Mesenchymal stem cell (in vitro differentiated cells and primary cell): ENCODE data around the gene SIPA1L3.

Source experiments
- DNase-seq: peaks from one replicate; pipeline ENCODE4 v3.0.0-alpha.2; 2013
- H2AFZ ChIP-seq: one replicate; pipeline ENCODE4 v1.6.1; 2013; ENCODE audit warnings: low read depth, mild to moderate bottlenecking, control low read depth, inconsistent platforms, low read length, moderate library complexity
- H2AK5ac ChIP-seq: 2 replicates; pipeline ENCODE4 v1.6.1; 2013; ENCODE audit warnings: low read length, moderate library complexity, mild to moderate bottlenecking, inconsistent platforms; ENCODE audit not compliant: severe bottlenecking
- H2BK120ac ChIP-seq: one replicate; pipeline ENCODE4 v1.6.1; 2013; ENCODE audit warnings: low read depth, mild to moderate bottlenecking, inconsistent platforms, low read length, moderate library complexity
- H2BK12ac ChIP-seq, 2 experiments: one replicate each; pipeline ENCODE4 v1.6.1; 2013; ENCODE audit warnings: inconsistent platforms in 2 of 2, low read length in 2 of 2, mild to moderate bottlenecking in 2 of 2, moderate library complexity in 2 of 2, control low read depth in 1 of 2
- H2BK15ac ChIP-seq: one replicate; pipeline ENCODE4 v1.6.1; 2013; ENCODE audit warnings: mild to moderate bottlenecking, low read depth, inconsistent platforms; ENCODE audit not compliant: poor library complexity, severe bottlenecking
- H2BK5ac ChIP-seq: 2 replicates; pipeline ENCODE4 v1.6.1; 2013; ENCODE audit warnings: low read depth, mild to moderate bottlenecking, low read length, control low read depth, inconsistent platforms; ENCODE audit not compliant: poor library complexity, severe bottlenecking
- H3K14ac ChIP-seq, 2 experiments: one replicate each; pipeline ENCODE4 v1.6.1; 2013; ENCODE audit warnings: inconsistent platforms in 2 of 2, low read length in 2 of 2, control low read depth in 1 of 2, mild to moderate bottlenecking in 1 of 2, moderate library complexity in 1 of 2
- H3K18ac ChIP-seq, 2 experiments: one replicate each; pipeline ENCODE4 v1.6.1; 2013; ENCODE audit warnings: inconsistent platforms in 2 of 2, low read length in 2 of 2, control low read depth in 1 of 2, low read depth in 1 of 2, mild to moderate bottlenecking in 1 of 2
- H3K23ac ChIP-seq, 2 experiments: one replicate each; pipeline ENCODE4 v1.6.1; 2013; ENCODE audit warnings: inconsistent platforms in 2 of 2, low read length in 2 of 2, mild to moderate bottlenecking in 2 of 2, moderate library complexity in 2 of 2, control low read depth in 1 of 2
- H3K27ac ChIP-seq: 2 replicates; pipeline ENCODE4 v1.5.1; 2013; ENCODE audit warnings: mild to moderate bottlenecking, moderate library complexity, low read length, control low read depth, inconsistent platforms; ENCODE audit not compliant: poor library complexity, severe bottlenecking
- H3K27me3 ChIP-seq, 2 experiments: 2 replicates each; pipeline versions ENCODE4 v1.6.1 to v1.7.0; 2013; ENCODE audit warnings: low read length in 2 of 2, mild to moderate bottlenecking in 2 of 2, moderate library complexity in 2 of 2, control low read depth in 1 of 2, inconsistent platforms in 1 of 2; ENCODE audit not compliant: control insufficient read depth in 1 of 2, insufficient read depth in 1 of 2
- H3K36me3 ChIP-seq, 2 experiments: 2 replicates each; pipeline versions ENCODE4 v1.6.1 to v1.7.0; 2013; ENCODE audit warnings: low read length in 2 of 2, control low read depth in 1 of 2, inconsistent platforms in 1 of 2, low read depth in 1 of 2, mild to moderate bottlenecking in 1 of 2; ENCODE audit not compliant: insufficient read depth in 2 of 2, control insufficient read depth in 1 of 2
- H3K4ac ChIP-seq, 2 experiments: one replicate each; pipeline ENCODE4 v1.6.1; 2013; ENCODE audit warnings: inconsistent platforms in 2 of 2, low read length in 2 of 2, mild to moderate bottlenecking in 2 of 2, moderate library complexity in 2 of 2, control low read depth in 1 of 2, low read depth in 1 of 2
- H3K4me1 ChIP-seq: 2 replicates; pipeline ENCODE4 v1.6.1; 2013; ENCODE audit warnings: low read depth, low read length, control low read depth; ENCODE audit not compliant: control insufficient read depth, insufficient read depth
- H3K4me2 ChIP-seq: 2 replicates; pipeline ENCODE4 v1.6.1; 2013; ENCODE audit warnings: low read length, mild to moderate bottlenecking, inconsistent platforms; ENCODE audit not compliant: poor library complexity, severe bottlenecking
- H3K4me3 ChIP-seq, 2 experiments: 2 replicates each; pipeline versions ENCODE4 v1.5.1 to v1.7.0; 2013; ENCODE audit warnings: low read length in 2 of 2, mild to moderate bottlenecking in 2 of 2, control low read depth in 1 of 2, low read depth in 1 of 2; ENCODE audit not compliant: insufficient read depth in 1 of 2
- H3K79me1 ChIP-seq: replicated peaks from 2 replicates; pipeline ENCODE4 v1.6.1; 2013; ENCODE audit warnings: mild to moderate bottlenecking, control low read depth, low read length, inconsistent platforms; ENCODE audit not compliant: poor library complexity, severe bottlenecking
- H3K9ac ChIP-seq: 2 replicates; pipeline ENCODE4 v1.7.0; 2013; ENCODE audit warnings: mild to moderate bottlenecking, low read length, moderate library complexity
- H3K9me3 ChIP-seq: 2 replicates; pipeline ENCODE4 v1.7.0; 2013; ENCODE audit warnings: mild to moderate bottlenecking, low read length; ENCODE audit not compliant: control insufficient read depth
- H4K8ac ChIP-seq: one replicate; pipeline ENCODE4 v1.6.1; 2013; ENCODE audit warnings: inconsistent platforms, mild to moderate bottlenecking, low read length, moderate library complexity
- H4K91ac ChIP-seq: one replicate; pipeline ENCODE4 v1.6.1; 2013; ENCODE audit warnings: mild to moderate bottlenecking, low read length, inconsistent platforms
- WGBS: methylation state at CpG from one replicate; pipeline ENCODE4 v1.1.7; 2013; ENCODE audit warnings: mixed read lengths; 5-methylcytosine and 5-hydroxymethylcytosine counted together

Gene SIPA1L3

GRCh38 chr19:38250428-38250820, 343.4 kb downstream of the SIPA1L3 start:
- Histone ChIP-seq H2BK120ac (no peak overlapping the region), H2BK12ac (peak overlapping the region in 1 of 2 experiments; percentile 78), H3K27me3 (peaks cover 0 to 21% of the 10 kb centered on the region in 2 experiments), H3K4me3 (no peak overlapping the region), H3K79me1 (no peaks in the 10 kb centered on the region), H3K36me3 (no peaks in the 10 kb centered on the region), H3K23ac (peak overlapping the region in 1 of 2 experiments; percentile 78), H4K8ac (no peak overlapping the region), H3K18ac (no peak overlapping the region), H4K91ac (no peak overlapping the region), H2BK5ac (no peak overlapping the region), H3K14ac (peak overlapping the region in 1 of 2 experiments; percentile 64), H3K9ac (no peak overlapping the region), H3K27ac (no peak overlapping the region), H3K9me3 (no peaks in the 10 kb centered on the region), H3K4me2 (no peak overlapping the region), H3K4ac (no peak overlapping the region), H2AK5ac (no peak overlapping the region), H2BK15ac (no peak overlapping the region), H2AFZ (no peak overlapping the region), H3K4me1 (peaks cover 31% of the 10 kb centered on the region)
- no peak for DNase-seq

DNA sequence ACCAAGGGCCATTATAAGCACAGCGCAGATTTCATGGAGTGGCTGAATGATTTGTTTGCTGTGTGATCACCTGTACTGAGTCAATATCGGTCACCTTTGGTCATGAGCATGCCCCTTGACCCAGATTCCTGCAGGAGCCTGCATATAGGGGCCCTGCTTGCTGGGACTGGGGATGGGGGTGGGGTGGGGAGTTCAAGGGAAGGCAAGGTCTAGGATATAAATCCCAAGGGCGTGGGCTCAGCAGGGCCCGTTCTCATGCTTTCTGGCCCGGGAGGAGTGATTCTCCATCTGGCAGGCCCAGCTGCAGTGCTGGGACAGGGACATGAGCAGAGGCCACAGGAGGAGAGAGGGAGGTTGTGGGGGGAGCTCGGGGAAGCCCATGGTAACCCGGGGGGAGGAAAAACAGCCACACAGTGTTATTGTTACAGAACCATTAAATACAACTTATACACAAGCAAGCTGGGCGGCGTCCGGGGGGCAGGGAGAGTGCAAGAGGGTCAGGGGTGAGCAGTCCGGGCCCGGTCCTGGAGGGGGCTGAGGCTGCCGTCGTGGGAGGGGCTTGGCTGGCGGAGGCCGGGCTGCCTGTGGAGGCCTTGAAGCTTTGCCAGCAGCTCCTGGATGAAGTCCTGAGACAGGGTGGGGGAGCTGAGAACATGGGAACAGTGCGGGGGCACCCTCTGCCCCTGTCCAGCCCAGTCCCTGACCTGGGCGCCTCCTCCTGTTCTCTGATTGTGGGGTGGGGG, 344.0 kb downstream of the SIPA1L3 start:
- no peaks in the 10 kb centered on the region for H3K36me3 ChIP-seq
- H2AK5ac ChIP-seq = no peak overlapping the region
- H3K9ac ChIP-seq = peak overlapping the region; percentile 38
- H3K79me1 ChIP-seq = no peaks in the 10 kb centered on the region
- peaks cover 0 to 27% of the 10 kb centered on the region in 2 experiments for H3K27me3 ChIP-seq
- peak overlapping the region; percentile 69 to 87 for H3K18ac ChIP-seq
- no peaks in the 10 kb centered on the region for H3K9me3 ChIP-seq
- H2AFZ ChIP-seq = peak overlapping the region; percentile 29
- WGBS = 27% methylated on average over 14 of the region's 18 CpGs
- peak overlapping the region; percentile 78 to 85 for H2BK12ac ChIP-seq
- H3K14ac ChIP-seq = peak overlapping the region in 1 of 2 experiments; percentile 64
- H4K91ac ChIP-seq = peak overlapping the region; percentile 98
- peak overlapping the region; percentile 8 to 9 for H3K4ac ChIP-seq
- H3K4me2 ChIP-seq = no peak overlapping the region
- DNase-seq = peak; percentile 80
- H3K4me3 ChIP-seq = no peak overlapping the region
- H3K4me1 ChIP-seq = peaks cover 36% of the 10 kb centered on the region
- H2BK5ac ChIP-seq = no peak overlapping the region
- H3K23ac ChIP-seq = peak overlapping the region in 1 of 2 experiments; percentile 78
- H2BK120ac ChIP-seq = peak overlapping the region; percentile 99
- H3K27ac ChIP-seq = peak overlapping the region; percentile 17
- H4K8ac ChIP-seq = peak overlapping the region; percentile 95
- H2BK15ac ChIP-seq = peak overlapping the region; percentile 62

- peak; percentile 56 for DNase-seq
- H3K36me3 ChIP-seq = no peaks in the 10 kb centered on the region
- H4K8ac ChIP-seq = peak overlapping the region; percentile 95
- H3K9ac ChIP-seq = peak overlapping the region; percentile 38
- H2BK5ac ChIP-seq = no peak overlapping the region
- peak overlapping the region in 1 of 2 experiments; percentile 77 for H3K23ac ChIP-seq
- peak overlapping the region; percentile 72 for H2AFZ ChIP-seq
- H4K91ac ChIP-seq = peak overlapping the region; percentile 98
- no peak overlapping the region for H2AK5ac ChIP-seq
- peaks cover under 1 to 32% of the 10 kb centered on the region in 2 experiments for H3K27me3 ChIP-seq
- H3K14ac ChIP-seq = no peak overlapping the region
- H3K4me2 ChIP-seq = peak overlapping the region; percentile 33
- H2BK120ac ChIP-seq = peak overlapping the region; percentile 99
- peak overlapping the region; percentile 32 to 85 for H2BK12ac ChIP-seq
- peak overlapping the region; percentile 8 to 9 for H3K4ac ChIP-seq
- H3K4me1 ChIP-seq = peaks cover 41% of the 10 kb centered on the region
- H3K4me3 ChIP-seq = no peak overlapping the region
- peak overlapping the region; percentile 98 for H2BK15ac ChIP-seq
- peak overlapping the region; percentile 17 for H3K27ac ChIP-seq
- WGBS = 22% methylated on average over 10 of the region's 10 CpGs
- H3K18ac ChIP-seq = peak overlapping the region; percentile 69 to 92
- H3K79me1 ChIP-seq = no peaks in the 10 kb centered on the region
- no peaks in the 10 kb centered on the region for H3K9me3 ChIP-seq
These were observed 344.6 kb downstream of the SIPA1L3 start for GRCh38 chr19:38251564-38252051.

- H3K4ac ChIP-seq = peak overlapping the region in 1 of 2 experiments; percentile 49
- no peak overlapping the region for H3K23ac ChIP-seq
- 89% methylated on average over 5 of the region's 5 CpGs for WGBS
- no peak overlapping the region for H2BK15ac ChIP-seq
- peak overlapping the region; percentile 28 to 29 for H3K18ac ChIP-seq
- H3K27me3 ChIP-seq = peaks cover 3 to 38% of the 10 kb centered on the region in 2 experiments
- no peak overlapping the region for H3K14ac ChIP-seq
- peaks cover 41% of the 10 kb centered on the region for H3K4me1 ChIP-seq
- H2BK12ac ChIP-seq = peak overlapping the region; percentile 29 to 49
- peak overlapping the region; percentile 99 for H2BK120ac ChIP-seq
- no peak overlapping the region for H3K4me2 ChIP-seq
- DNase-seq = no peak
- H4K91ac ChIP-seq = peak overlapping the region; percentile 25
- H2AK5ac ChIP-seq = peak overlapping the region; percentile 9
- H2BK5ac ChIP-seq = no peak overlapping the region
- H3K36me3 ChIP-seq = no peaks in the 10 kb centered on the region
- no peak overlapping the region for H3K9ac ChIP-seq
- no peak overlapping the region for H3K27ac ChIP-seq
- no peak overlapping the region for H3K4me3 ChIP-seq
- no peak overlapping the region for H2AFZ ChIP-seq
- H3K79me1 ChIP-seq = no peaks in the 10 kb centered on the region
- peak overlapping the region; percentile 8 for H4K8ac ChIP-seq
- H3K9me3 ChIP-seq = no peaks in the 10 kb centered on the region
These were observed 345.4 kb downstream of the SIPA1L3 start for GRCh38 chr19:38252385-38252784.
